Sigmoid colon (tissue), 4 donors: ENCODE data around the gene ARNT2.

Source experiments
- EP300 ChIP-seq, 4 donors: sonication (generic); formaldehyde crosslinking; IDR thresholded peaks; one replicate each; pipeline ENCODE4 v1.6.1; 2017; ENCODE audit warnings: antibody characterized with exemption in 4 of 4
- POLR2A ChIP-seq, 2 donors: fragments of 450-650 bp; IDR thresholded peaks; one replicate each; pipeline ENCODE4 v1.6.1; 2016; ENCODE audit warnings: antibody characterized with exemption in 2 of 2, mild to moderate bottlenecking in 2 of 2, moderate library complexity in 2 of 2
- POLR2AphosphoS5 ChIP-seq, 4 donors: sonication (generic); formaldehyde crosslinking; IDR thresholded peaks; one replicate each; pipeline ENCODE4 v1.6.1; 2017; ENCODE audit warnings: antibody characterized with exemption in 4 of 4
- TF ChIP-seq, protein P1 (sequence below), 4 experiments: fragments of 450-650 bp in 3 of 4; fragments of 200-600 bp in 1 of 4; IDR thresholded peaks; one replicate each; pipeline ENCODE4 v1.5.1; 2016 to 2019; ENCODE audit warnings: antibody characterized with exemption in 4 of 4, mild to moderate bottlenecking in 3 of 4, moderate library complexity in 2 of 4

DNA sequence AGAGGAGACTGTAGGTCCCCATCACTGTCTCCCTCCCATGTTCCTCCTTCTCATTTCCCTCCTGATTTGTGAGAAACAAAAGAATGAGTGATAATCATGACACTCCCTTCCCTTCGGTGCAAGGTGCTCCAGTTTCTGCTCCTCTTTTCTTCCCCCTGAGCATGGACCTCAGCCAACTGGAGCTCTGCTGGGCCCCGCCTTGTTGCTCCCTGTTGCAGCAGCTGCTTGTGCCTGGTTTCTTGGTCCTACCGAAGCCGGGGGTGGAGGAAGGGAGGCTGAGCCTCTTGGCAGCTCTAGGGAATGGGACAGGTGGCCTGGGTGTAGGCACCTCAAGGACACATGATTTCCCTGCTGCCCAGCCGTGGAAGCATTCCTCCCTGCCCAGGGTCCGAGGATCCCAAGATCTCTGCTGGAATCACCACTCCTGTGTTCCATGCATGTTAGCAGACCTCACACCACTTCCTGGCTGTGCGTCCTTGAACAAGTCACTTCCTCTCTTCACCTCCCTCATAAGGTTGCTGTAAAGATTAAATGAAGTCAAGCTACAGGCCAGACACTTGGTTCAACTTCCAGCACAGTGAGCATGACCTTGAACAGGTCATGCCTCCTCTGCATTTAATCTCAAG lies 159.3 kb downstream of the ARNT2 start:
- TF ChIP-seq EP300 (IDR thresholded peaks at IDR 0.05) (no peak), POLR2A (IDR thresholded peaks at IDR 0.05) (no peak), POLR2AphosphoS5 (IDR thresholded peaks at IDR 0.05) (no peak)
- TF ChIP-seq, protein P1, sequence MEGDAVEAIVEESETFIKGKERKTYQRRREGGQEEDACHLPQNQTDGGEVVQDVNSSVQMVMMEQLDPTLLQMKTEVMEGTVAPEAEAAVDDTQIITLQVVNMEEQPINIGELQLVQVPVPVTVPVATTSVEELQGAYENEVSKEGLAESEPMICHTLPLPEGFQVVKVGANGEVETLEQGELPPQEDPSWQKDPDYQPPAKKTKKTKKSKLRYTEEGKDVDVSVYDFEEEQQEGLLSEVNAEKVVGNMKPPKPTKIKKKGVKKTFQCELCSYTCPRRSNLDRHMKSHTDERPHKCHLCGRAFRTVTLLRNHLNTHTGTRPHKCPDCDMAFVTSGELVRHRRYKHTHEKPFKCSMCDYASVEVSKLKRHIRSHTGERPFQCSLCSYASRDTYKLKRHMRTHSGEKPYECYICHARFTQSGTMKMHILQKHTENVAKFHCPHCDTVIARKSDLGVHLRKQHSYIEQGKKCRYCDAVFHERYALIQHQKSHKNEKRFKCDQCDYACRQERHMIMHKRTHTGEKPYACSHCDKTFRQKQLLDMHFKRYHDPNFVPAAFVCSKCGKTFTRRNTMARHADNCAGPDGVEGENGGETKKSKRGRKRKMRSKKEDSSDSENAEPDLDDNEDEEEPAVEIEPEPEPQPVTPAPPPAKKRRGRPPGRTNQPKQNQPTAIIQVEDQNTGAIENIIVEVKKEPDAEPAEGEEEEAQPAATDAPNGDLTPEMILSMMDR (IDR thresholded peaks at IDR 0.05): no peak
